ENCODE measurements around the gene HMHB1.
"Not testable (repeated sequence)": the region's sequence is repeated elsewhere in the genome, so short reads cannot be mapped to it uniquely, and the experiment has no call there.

HMHB1 gene

GRCh38 chr5:143805861-143806260 lies 6.1 kb upstream of the HMHB1 start:
- no peak for DNase-seq

DNA sequence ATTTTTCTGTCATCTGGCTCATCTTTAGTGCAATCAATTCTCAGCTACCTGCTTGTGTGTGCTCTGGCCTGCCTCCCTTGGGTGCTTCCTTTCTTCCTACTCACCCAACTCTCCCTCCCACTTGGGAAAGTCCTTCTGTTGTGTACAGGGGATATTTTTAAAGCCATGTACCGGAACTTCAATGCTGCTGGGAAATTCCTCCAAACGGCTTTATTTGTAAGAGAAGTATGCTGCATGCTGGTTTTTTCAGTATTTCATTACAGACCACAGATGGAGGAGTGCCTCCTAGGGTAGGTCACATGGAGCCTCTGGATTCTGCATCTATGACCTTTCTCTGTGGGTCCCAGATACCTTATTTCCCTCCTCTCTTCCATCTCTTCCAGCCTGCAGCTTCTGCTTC lies 5.4 kb upstream of the HMHB1 start:
- DNase-seq, result no peak

- no peak for DNase-seq
Measured at GRCh38 chr5:143807401-143807800, 4.6 kb upstream of the HMHB1 start.

- DNase-seq, result not testable (repeated sequence)
Measured at GRCh38 chr5:143816370-143816769, 4.4 kb downstream of the HMHB1 start.

DNA sequence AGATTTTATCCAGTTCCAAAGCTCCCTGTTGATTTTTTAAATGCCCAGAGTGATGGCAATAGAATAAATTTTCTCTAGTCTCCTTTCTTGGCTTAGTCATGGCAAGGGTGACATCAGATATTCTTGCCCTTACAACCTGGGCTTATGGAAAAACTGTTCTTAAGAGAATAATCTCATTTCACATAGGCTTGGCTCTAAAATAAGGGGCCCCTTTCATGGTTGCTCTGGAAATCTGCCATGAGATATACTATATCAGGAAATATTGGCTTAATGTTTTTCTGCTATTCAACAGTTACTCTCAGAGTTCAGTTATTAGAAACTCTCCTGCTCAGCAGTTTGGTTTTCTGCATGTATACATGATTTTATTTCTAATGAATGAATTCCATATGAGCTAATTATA lies 7.8 kb downstream of the HMHB1 start:
- no peak for DNase-seq

- no peak for DNase-seq
Measured at GRCh38 chr5:143820451-143820850, 8.5 kb downstream of the HMHB1 start.

DNA sequence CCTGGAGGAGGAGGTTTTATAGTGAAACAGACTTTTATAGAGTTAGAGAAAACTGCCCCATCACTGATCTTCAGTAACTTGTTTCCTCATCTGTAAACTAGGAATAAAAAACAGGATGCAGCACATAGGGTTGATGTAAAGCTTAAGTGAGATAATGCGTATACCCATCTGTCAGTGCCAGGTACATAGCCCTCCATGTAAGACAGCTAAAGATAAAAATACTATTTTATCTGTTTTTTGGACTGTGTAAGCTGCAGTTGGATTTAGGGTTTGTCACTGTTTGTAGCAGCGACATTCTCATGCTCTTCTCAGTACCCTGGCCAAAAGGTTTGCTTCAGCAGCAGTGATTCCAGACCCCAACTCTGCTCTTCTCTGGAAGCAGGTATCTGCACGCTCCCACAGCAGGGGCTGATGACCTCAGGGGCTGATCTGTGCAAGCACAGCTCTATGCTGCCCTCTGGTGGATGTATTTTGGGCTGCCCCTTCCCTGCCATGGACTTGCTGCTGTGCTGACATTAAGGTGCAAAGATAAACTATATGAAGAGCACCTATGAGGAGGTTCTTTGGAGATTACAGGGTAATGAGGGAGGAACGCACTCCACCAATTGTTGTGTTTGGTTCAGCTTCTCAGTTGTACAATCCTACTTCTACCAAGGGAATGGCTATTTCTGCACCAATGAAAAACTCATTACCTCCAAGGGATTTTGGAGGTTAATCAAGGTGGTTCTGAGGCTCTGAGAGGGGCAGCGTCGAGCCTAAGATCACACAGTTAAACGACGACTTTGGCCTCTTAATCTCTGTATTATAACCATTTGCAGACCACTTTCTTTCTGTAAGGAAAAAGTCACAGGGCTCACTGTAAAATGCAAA lies 13.1 kb downstream of the HMHB1 start:
- DNase-seq, result no peak

GRCh38 chr5:143826951-143827444 lies 15.0 kb downstream of the HMHB1 start:
- no peak for DNase-seq

GRCh38 chr5:143828710-143829109 lies 16.7 kb downstream of the HMHB1 start:
- no peak for DNase-seq

- no peak for DNase-seq
Measured at GRCh38 chr5:143833177-143833576, 21.2 kb downstream of the HMHB1 start.

- no peak for DNase-seq
Measured at GRCh38 chr5:143835251-143835650, 23.3 kb downstream of the HMHB1 start.

- DNase-seq, result no peak
Measured at GRCh38 chr5:143836161-143836725, 24.3 kb downstream of the HMHB1 start.

- no peak for DNase-seq
Measured at GRCh38 chr5:143837306-143837848, 25.4 kb downstream of the HMHB1 start.

GRCh38 chr5:143841446-143841845 lies 29.5 kb downstream of the HMHB1 start:
- no peak for DNase-seq

DNA sequence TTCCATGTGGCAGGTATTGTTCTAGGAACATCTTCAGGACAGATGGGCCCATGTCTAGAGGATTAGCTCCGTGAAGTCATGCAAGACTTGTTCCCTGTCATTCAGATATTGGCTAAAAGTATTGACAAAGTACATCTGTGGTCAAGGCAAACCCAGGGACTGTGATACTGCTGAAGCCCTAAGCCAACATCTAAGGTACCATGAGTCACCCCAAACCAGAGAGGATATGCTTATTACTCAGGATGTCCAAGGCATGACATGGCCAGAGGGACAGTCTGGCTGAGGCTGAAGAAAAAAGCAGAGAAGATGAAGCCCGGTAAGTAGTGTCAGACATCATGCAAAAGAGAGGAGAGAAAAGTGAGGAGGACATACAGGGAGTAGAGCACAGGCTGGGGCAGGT lies 31.0 kb downstream of the HMHB1 start:
- DNase-seq, result no peak

DNA sequence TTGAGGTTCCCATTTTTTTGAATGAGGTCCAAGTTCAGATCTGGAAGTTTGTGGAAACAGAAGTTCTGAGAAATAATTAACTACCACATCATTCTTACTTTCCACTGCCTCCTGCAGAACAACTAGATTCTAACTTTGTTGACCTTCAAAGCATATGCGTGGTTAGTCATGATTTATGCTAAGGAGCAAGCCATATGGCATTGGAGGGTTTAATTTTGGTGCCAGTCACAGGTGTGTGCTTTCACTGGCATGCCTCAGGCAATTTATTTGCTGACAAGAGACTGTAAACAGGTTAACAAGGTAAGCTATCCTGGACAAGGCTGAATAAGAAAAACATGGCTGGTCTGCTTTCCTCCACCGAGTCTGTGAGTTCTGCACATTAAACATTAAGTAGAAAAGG lies 31.5 kb downstream of the HMHB1 start:
- no peak for DNase-seq

DNA sequence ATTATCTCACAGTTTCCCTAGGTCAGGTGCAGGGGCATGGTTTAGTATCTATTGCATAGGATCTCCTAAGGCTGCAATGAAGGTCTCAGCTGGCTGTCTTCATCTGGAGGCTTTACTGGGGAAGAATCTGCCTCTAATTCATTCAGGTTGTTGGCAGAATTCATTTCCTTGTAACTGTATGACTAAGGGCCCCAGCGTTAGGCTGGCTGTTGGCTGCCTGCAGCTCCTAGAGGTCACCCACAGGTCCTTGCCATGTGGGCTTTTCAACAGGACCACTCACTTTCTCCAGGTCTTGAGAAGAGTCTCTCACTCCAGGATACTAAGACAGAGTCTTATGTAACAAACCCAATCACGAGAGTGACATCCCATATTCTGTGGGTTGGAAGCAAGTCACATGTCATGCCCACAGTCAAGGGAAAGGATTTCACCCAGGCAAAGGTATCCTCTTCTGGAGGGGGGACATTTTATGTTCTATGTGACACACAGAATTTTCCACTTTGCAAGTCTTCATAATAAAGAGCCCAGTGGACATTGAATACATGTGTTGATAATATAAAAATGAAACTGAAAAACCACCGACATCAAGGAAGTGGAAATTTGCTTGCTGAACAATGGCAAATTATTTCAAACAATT lies 38.2 kb downstream of the HMHB1 start:
- DNase-seq, result no peak

- no peak for DNase-seq
Measured at GRCh38 chr5:143851383-143851782, 39.4 kb downstream of the HMHB1 start.

DNA sequence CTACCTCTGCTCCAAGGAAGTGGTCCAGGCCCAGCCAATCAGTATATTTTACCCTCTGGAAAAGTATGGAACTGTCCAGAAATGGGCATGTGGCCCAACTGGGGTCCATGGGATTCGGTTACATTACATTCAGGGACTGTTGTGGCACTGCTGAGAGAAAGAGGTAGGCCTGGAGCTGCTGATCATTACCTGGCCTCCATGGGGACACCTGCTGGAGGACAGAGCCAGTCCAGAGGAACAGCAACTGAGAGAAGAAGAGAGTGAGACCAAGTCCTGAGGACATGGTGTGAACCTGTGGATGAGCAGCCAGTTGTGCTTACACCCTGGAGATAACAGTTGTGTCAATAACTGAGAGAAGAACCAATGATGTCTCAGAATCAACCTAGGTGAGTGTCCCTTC lies 48.2 kb downstream of the HMHB1 start:
- no peak for DNase-seq

GRCh38 chr5:143862271-143862670 lies 50.3 kb downstream of the HMHB1 start:
- no peak for DNase-seq

DNA sequence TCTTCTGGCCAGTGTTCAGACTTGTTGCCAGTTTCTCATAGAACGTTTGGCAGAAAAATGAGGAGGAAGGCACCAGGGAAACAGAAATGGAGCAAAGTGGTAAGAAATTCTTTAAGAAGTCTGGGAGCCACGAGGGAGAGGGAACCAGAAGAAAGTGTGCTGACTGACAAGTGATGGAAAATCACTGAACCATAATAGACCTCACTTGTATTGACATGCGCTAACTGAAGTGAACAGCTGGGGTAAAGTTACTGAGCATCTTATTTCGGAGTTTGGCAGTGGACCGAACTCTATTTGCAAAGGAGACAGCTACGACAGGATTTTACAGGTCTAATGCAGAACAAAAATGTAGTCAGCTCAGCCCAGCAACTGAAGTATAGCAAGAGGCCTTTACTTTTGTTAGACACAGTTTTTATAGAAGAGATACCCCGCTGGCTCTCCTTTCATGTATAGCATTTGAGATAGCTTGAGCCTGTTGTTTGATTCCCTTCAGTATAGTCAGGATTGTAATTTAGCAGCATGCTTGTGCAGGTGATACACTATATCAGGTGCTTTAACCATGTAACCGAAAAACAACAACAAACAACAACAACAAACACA lies 53.6 kb downstream of the HMHB1 start:
- no peak for DNase-seq

Data from activated gamma-delta T cell (primary cell).